Liver (tissue), 9 donors: ENCODE data around the gene BPIFA3. TPM values are rescaled to one million over a fixed set of nuclear protein-coding genes. Genes with fewer than 3 reads are reported as not detected.

Experiments used
- DNase-seq: peaks from one replicate; pipeline ENCODE4 v3.0.0-alpha.2; 2017; ENCODE audit warnings: low spot score
- H3K27ac ChIP-seq, 2 donors: one replicate each; pipeline ENCODE4 v1.7.0; 2013; ENCODE audit warnings: inconsistent platforms in 2 of 2, low read length in 2 of 2, control low read depth in 1 of 2, low read depth in 1 of 2, mild to moderate bottlenecking in 1 of 2
- H3K27me3 ChIP-seq, 4 donors: one replicate each; pipeline versions ENCODE4 v1.6.1 to v1.7.0; 2013; ENCODE audit warnings: low read length in 3 of 4, inconsistent platforms in 1 of 4, mild to moderate bottlenecking in 1 of 4, moderate library complexity in 1 of 4; ENCODE audit not compliant: control insufficient read depth in 4 of 4, insufficient read depth in 4 of 4
- H3K36me3 ChIP-seq, 4 donors: one replicate each; pipeline versions ENCODE4 v1.6.1 to v1.7.0; 2013; ENCODE audit warnings: low read length in 3 of 4, mild to moderate bottlenecking in 3 of 4, low read depth in 1 of 4, moderate library complexity in 1 of 4; ENCODE audit not compliant: control insufficient read depth in 4 of 4, insufficient read depth in 3 of 4
- H3K4me1 ChIP-seq, 4 donors: one replicate each; pipeline versions ENCODE4 v1.6.1 to v1.7.0; 2013; ENCODE audit warnings: low read length in 3 of 4, mild to moderate bottlenecking in 3 of 4, moderate library complexity in 1 of 4; ENCODE audit not compliant: control insufficient read depth in 4 of 4, insufficient read depth in 4 of 4
- H3K4me3 ChIP-seq, 3 donors: one replicate each; pipeline versions ENCODE4 v1.6.1 to v1.7.0; 2013; ENCODE audit warnings: low read length in 3 of 3, control low read depth in 1 of 3, low read depth in 1 of 3, mild to moderate bottlenecking in 1 of 3
- H3K9ac ChIP-seq, 2 donors: one replicate each; pipeline ENCODE4 v1.7.0; 2013; ENCODE audit warnings: low read length in 2 of 2, mild to moderate bottlenecking in 2 of 2, moderate library complexity in 2 of 2, control low read depth in 1 of 2, low read depth in 1 of 2
- H3K9me3 ChIP-seq, 4 donors: one replicate each; pipeline versions ENCODE4 v1.6.1 to v1.7.0; 2013; ENCODE audit warnings: low read length in 3 of 4; ENCODE audit not compliant: control insufficient read depth in 4 of 4
- EGR1 ChIP-seq, 2 donors: IDR thresholded peaks; 2 replicates each; pipeline ENCODE4 v1.6.1; 2016 to 2018; ENCODE audit warnings: antibody characterized with exemption in 2 of 2, low read depth in 2 of 2
- FOXA1 ChIP-seq: IDR thresholded peaks from 2 replicates; pipeline ENCODE4 v1.6.1; 2016; ENCODE audit warnings: antibody characterized with exemption
- FOXA2 ChIP-seq: IDR thresholded peaks from 2 replicates; pipeline ENCODE4 v1.6.1; 2016; ENCODE audit warnings: antibody characterized with exemption
- GABPA ChIP-seq, 2 donors: IDR thresholded peaks in 1 of 2; conservative IDR thresholded peaks in 1 of 2; 2 replicates each; pipeline ENCODE4 v1.6.1; 2016; ENCODE audit warnings: antibody characterized with exemption in 2 of 2, mild to moderate bottlenecking in 1 of 2, moderate library complexity in 1 of 2
- HNF4A ChIP-seq, 2 donors: conservative IDR thresholded peaks; 2 replicates each; pipeline ENCODE4 v1.6.1; 2016; ENCODE audit warnings: antibody characterized with exemption in 2 of 2, mild to moderate bottlenecking in 2 of 2
- HNF4G ChIP-seq: IDR thresholded peaks from 2 replicates; pipeline ENCODE4 v1.6.1; 2016; ENCODE audit warnings: antibody characterized with exemption
- JUND ChIP-seq, 2 donors: IDR thresholded peaks; 2 replicates each; pipeline ENCODE4 v1.6.1; 2016; ENCODE audit warnings: antibody characterized with exemption in 2 of 2
- RXRA ChIP-seq, 2 donors: IDR thresholded peaks; 2 replicates each; pipeline ENCODE4 v1.6.1; 2017 to 2018; ENCODE audit warnings: antibody characterized with exemption in 2 of 2, mild to moderate bottlenecking in 1 of 2
- SP1 ChIP-seq: IDR thresholded peaks from 2 replicates; pipeline ENCODE4 v1.6.1; 2018; ENCODE audit warnings: antibody characterized with exemption, mild to moderate bottlenecking
- YY1 ChIP-seq: IDR thresholded peaks from 2 replicates; pipeline ENCODE4 v1.6.1; 2016; ENCODE audit warnings: antibody characterized with exemption, mild to moderate bottlenecking
- WGBS: extraction: QIAGEN DNeasy Blood & Tissue Kit; methylation state at CpG from one replicate; pipeline ENCODE4 v1.1.7; 2013; 5-methylcytosine and 5-hydroxymethylcytosine counted together
- polyA plus RNA-seq, 2 donors: library from polyadenylated mRNA; stranded (reverse) in 1 of 2; unstranded in 1 of 2; fragments of 200-250 nt in 1 of 2; fragments of >200 nt in 1 of 2; fragmentation: Nextera tagmentation in 1 of 2; extraction: Ambion mirVana in 1 of 2; gene quantifications; one replicate each; pipeline versions ENCODE4 v1.2.1 to v1.2.3, GENCODE V29; 2013 to 2015
- total RNA-seq, 2 donors: library from RNA; depleted of rRNA; stranded (reverse); fragments of >200 nt; gene quantifications; one replicate each; pipeline ENCODE4 v1.2.3, GENCODE V29; 2014
- TF ChIP-seq, protein P1 (sequence below): IDR thresholded peaks from 2 replicates; pipeline ENCODE4 v1.6.1; 2016; ENCODE audit warnings: antibody characterized with exemption
- TF ChIP-seq, protein P2 (sequence below): IDR thresholded peaks from 2 replicates; pipeline ENCODE4 v1.6.1; 2016; ENCODE audit warnings: antibody characterized with exemption
- TF ChIP-seq, protein P3 (sequence below): IDR thresholded peaks from 2 replicates; pipeline ENCODE4 v1.6.1; 2016; ENCODE audit warnings: antibody characterized with exemption, mild to moderate bottlenecking
- donor health status: healthy.
- donor health status: healthy.
- donor health status: healthy.
- donor health status: healthy.
- donor health status: healthy.

BPIFA3 gene
- total and polyA plus RNA-seq, 4 donors, result not detected

DNA sequence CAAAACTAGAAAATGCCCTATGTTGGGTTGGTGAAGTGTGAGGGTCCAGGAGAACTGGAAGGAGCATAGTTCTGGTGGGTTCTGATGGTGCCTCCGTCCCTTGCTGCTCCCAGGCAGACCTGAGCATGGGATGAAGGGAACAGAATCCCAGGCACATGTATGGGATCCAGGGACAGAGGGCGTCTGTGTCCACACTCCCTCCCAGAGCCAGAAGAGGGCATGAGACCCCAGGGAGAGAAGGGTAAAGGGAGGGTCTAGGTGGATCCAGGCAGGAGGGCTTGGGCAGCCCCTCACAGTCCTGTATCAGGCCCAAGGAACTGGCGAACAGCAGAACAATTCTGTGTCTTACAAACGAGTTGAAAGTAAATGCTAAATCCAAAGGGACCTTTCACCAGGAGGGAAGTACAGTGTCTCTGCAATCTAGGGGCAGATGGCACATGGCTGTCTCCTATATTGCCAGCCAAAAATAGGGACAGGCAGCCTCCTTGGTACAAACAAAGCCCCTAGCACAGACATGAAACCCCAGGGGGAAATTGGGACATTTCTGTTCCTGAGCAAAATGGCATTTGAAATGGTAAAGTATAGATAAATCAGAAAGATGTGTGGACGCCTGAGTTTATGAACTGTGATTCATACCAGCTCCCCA lies 16.1 kb downstream of the BPIFA3 start (continued):
- TF ChIP-seq, protein P1, sequence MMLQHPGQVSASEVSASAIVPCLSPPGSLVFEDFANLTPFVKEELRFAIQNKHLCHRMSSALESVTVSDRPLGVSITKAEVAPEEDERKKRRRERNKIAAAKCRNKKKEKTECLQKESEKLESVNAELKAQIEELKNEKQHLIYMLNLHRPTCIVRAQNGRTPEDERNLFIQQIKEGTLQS, result no peak

DNA sequence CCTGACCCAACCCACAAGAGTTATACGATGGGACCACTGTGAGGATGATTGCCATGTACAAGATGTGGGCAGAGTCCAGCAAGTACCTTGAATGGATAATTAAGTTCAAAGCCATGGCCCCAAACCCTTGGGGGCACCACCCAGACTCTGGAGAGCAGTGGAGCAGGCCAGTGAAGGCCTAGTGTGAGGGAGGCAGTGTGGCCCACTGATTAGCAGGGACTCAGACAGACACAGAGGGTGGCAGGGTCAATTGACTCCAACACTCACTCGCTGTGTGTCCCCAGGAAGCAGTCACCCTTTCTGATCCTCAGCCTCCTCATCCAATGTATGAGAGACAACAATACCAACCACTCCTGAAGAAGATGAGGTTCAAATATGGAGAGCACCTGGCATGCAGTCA lies 16.9 kb downstream of the BPIFA3 start:
- 92% methylated on average over 2 of the region's 2 CpGs for WGBS
- Histone ChIP-seq H3K9me3 (no peaks in the 10 kb centered on the region), H3K9ac (no peak overlapping the region), H3K4me1 (no peaks in the 10 kb centered on the region), H3K4me3 (no peak overlapping the region), H3K36me3 (no peaks in the 10 kb centered on the region), H3K27me3 (peaks cover 0 to 2% (median 0%) of the 10 kb centered on the region in 4 donors), H3K27ac (no peak overlapping the region)
- TF ChIP-seq, protein P2, sequence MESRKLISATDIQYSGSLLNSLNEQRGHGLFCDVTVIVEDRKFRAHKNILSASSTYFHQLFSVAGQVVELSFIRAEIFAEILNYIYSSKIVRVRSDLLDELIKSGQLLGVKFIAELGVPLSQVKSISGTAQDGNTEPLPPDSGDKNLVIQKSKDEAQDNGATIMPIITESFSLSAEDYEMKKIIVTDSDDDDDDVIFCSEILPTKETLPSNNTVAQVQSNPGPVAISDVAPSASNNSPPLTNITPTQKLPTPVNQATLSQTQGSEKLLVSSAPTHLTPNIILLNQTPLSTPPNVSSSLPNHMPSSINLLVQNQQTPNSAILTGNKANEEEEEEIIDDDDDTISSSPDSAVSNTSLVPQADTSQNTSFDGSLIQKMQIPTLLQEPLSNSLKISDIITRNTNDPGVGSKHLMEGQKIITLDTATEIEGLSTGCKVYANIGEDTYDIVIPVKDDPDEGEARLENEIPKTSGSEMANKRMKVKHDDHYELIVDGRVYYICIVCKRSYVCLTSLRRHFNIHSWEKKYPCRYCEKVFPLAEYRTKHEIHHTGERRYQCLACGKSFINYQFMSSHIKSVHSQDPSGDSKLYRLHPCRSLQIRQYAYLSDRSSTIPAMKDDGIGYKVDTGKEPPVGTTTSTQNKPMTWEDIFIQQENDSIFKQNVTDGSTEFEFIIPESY, result no peak
- no peak for TF ChIP-seq SP1
- no peak for TF ChIP-seq RXRA (IDR thresholded peaks at IDR 0.05)
- TF ChIP-seq, protein P3, sequence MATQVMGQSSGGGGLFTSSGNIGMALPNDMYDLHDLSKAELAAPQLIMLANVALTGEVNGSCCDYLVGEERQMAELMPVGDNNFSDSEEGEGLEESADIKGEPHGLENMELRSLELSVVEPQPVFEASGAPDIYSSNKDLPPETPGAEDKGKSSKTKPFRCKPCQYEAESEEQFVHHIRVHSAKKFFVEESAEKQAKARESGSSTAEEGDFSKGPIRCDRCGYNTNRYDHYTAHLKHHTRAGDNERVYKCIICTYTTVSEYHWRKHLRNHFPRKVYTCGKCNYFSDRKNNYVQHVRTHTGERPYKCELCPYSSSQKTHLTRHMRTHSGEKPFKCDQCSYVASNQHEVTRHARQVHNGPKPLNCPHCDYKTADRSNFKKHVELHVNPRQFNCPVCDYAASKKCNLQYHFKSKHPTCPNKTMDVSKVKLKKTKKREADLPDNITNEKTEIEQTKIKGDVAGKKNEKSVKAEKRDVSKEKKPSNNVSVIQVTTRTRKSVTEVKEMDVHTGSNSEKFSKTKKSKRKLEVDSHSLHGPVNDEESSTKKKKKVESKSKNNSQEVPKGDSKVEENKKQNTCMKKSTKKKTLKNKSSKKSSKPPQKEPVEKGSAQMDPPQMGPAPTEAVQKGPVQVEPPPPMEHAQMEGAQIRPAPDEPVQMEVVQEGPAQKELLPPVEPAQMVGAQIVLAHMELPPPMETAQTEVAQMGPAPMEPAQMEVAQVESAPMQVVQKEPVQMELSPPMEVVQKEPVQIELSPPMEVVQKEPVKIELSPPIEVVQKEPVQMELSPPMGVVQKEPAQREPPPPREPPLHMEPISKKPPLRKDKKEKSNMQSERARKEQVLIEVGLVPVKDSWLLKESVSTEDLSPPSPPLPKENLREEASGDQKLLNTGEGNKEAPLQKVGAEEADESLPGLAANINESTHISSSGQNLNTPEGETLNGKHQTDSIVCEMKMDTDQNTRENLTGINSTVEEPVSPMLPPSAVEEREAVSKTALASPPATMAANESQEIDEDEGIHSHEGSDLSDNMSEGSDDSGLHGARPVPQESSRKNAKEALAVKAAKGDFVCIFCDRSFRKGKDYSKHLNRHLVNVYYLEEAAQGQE, result no peak
- no peak for TF ChIP-seq YY1
- no peak for TF ChIP-seq FOXA1
- no peak for TF ChIP-seq HNF4A (conservative IDR thresholded peaks at IDR 0.05)
- TF ChIP-seq FOXA2, result no peak
- DNase-seq, result no peak

DNA sequence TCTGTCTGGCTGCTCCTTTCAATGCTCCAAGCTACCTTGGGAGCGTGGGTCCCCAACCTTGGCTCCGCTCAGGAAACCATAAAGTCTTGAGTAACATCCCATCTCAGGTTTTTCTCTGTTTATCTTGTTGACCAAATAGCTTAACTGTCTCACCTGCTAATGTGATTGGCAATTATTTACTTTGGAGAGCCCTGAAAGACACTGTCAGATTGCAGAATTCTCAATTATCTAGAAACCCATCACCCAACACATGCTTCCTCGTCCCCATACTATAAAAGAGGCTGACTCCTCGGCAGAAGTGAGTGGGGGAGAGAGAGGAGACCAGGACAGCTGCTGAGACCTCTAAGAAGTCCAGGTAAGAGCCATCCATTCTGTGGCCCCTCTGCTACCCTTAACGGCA lies 18.5 kb downstream of the BPIFA3 start, which contains the start of gene BPIFA1:
BPIFA1 (plus strand) TSS at position 301 of the 400 bp plus-strand sequence. CDS start 1,716 bp downstream, outside the sequence.
- H3K36me3 ChIP-seq, result no peaks in the 10 kb centered on the region
- no peak for TF ChIP-seq SP1
- no peak for TF ChIP-seq HNF4A (conservative IDR thresholded peaks at IDR 0.05)
- TF ChIP-seq HNF4G, result no peak
- TF ChIP-seq, protein P2, result no peak
- no peak for TF ChIP-seq FOXA1
- TF ChIP-seq, protein P1, result no peak
- TF ChIP-seq YY1, result no peak
- TF ChIP-seq EGR1 (IDR thresholded peaks at IDR 0.05; ENCODE audit: low read depth in 2 of 2), result no peak
- no peak for TF ChIP-seq JUND (IDR thresholded peaks at IDR 0.05)
- no peak for TF ChIP-seq FOXA2
- no peak for TF ChIP-seq GABPA (IDR thresholded peaks at IDR 0.05 in 1 of 2, conservative IDR thresholded peaks at IDR 0.05 in 1 of 2)
- no peak for DNase-seq
- WGBS, result 38% methylated on average over 5 of the region's 5 CpGs
- no peak within 1 kb of the TSS for H3K27ac ChIP-seq
- no peak within 1 kb of the TSS for H3K4me3 ChIP-seq
- H3K4me1 ChIP-seq, result no peaks in the 10 kb centered on the region
- no peak within 1 kb of the TSS for H3K9ac ChIP-seq
- H3K27me3 ChIP-seq, result peaks cover 0 to 5% (median 0%) of the 10 kb centered on the region in 4 donors
- H3K9me3 ChIP-seq, result no peaks in the 10 kb centered on the region
